GM19468 (cell line): ENCODE data around the gene JADE2.

Experiments
- ATAC-seq: cut with Tn5 transposase; IDR thresholded peaks from one replicate; pipeline ENCODE4 v1.9.1; 2021; ENCODE audit warnings: mild to moderate bottlenecking, moderate library complexity, moderate number of reproducible peaks; ENCODE audit not compliant: unreplicated experiment; ENCODE audit errors: extremely low read depth

JADE2 gene

GRCh38 chr5:134527156-134527960 lies 1.9 kb downstream of the JADE2 start:
- ATAC-seq, result peak; percentile 43

- ATAC-seq, result no peak
Observed at GRCh38 chr5:134527961-134528424, 2.5 kb downstream of the JADE2 start.

- no peak for ATAC-seq
Observed at GRCh38 chr5:134528556-134528955, 3.1 kb downstream of the JADE2 start.

GRCh38 chr5:134529460-134529859 lies 4.0 kb downstream of the JADE2 start:
- ATAC-seq, result no peak

GRCh38 chr5:134530301-134531077 lies 5.0 kb downstream of the JADE2 start:
- ATAC-seq, result no peak

- ATAC-seq, result no peak
Observed at GRCh38 chr5:134533115-134533815, 7.8 kb downstream of the JADE2 start.

- ATAC-seq, result no peak
Observed at GRCh38 chr5:134534058-134534725, 8.7 kb downstream of the JADE2 start.

- ATAC-seq, result no peak
Observed at GRCh38 chr5:134534726-134535110, 9.2 kb downstream of the JADE2 start.

GRCh38 chr5:134536876-134537275 lies 11.4 kb downstream of the JADE2 start:
- no peak for ATAC-seq

GRCh38 chr5:134537297-134537696 lies 11.8 kb downstream of the JADE2 start:
- ATAC-seq, result no peak

- ATAC-seq, result no peak
Observed at GRCh38 chr5:134538296-134538695, 12.8 kb downstream of the JADE2 start.

GRCh38 chr5:134539732-134540131 lies 14.3 kb downstream of the JADE2 start:
- ATAC-seq, result no peak

GRCh38 chr5:134540747-134541733 lies 15.6 kb downstream of the JADE2 start:
- ATAC-seq, result no peak

- no peak for ATAC-seq
Observed at GRCh38 chr5:134541736-134542376, 16.4 kb downstream of the JADE2 start.

- ATAC-seq, result no peak
Observed at GRCh38 chr5:134543820-134544614, 18.5 kb downstream of the JADE2 start.

GRCh38 chr5:134545070-134545868 lies 19.8 kb downstream of the JADE2 start:
- no peak for ATAC-seq

GRCh38 chr5:134547066-134547465 lies 21.6 kb downstream of the JADE2 start:
- no peak for ATAC-seq
